HS-27A (cell line): Measurements from ENCODE around the gene RAB9B.
"Not testable (repeated sequence)": the region's sequence is repeated elsewhere in the genome, so short reads cannot be mapped to it uniquely, and the experiment has no call there.

ENCODE experiments used
- DNase-seq: peaks from one replicate; pipeline ENCODE4 v3.0.0-alpha.2; 2012; ENCODE audit warnings: low read depth, missing footprints

Gene RAB9B, protein sequence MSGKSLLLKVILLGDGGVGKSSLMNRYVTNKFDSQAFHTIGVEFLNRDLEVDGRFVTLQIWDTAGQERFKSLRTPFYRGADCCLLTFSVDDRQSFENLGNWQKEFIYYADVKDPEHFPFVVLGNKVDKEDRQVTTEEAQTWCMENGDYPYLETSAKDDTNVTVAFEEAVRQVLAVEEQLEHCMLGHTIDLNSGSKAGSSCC

DNA sequence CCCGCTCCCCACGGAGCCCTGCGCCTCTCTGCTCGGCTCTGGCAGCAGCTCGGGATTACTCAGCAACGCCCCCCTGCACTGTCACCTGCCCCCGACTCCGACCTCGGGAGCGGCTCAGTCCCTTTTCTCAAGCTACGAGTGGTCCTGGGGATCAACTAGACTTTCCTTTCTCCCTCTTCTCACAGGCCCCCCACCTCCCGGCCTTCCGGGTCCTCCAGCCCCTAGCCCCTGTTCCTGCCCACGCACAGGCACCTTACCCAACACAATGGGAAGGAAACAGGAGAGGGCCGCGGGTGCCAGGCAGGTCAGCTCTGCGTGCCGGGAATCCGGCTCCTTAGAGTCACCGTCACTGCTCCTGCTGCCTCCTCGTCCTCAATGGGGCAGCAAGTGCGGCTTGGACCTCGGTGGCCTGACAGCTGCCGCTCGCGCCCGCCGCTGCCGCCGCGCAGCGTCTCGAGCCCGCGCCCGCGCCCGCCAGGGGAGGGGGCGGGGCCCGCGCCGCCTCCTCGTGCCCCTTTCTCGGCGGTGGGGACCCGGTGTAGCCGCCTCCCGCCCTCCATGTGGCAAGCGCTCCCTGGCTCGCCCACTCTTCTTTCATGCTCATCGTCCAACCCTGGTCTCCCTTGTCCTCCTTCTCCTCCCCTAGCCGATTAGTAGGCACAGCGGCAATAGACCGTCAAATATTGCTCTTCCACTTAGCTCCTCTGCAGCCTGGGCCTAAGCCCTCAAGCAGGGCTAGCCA, at the start of gene RAB9B:
Gene RAB9B (minus strand): TSS at position 455 of the 742 bp plus-strand sequence. CDS start 6,473 bp downstream, outside the sequence.
- no peak for DNase-seq

DNA sequence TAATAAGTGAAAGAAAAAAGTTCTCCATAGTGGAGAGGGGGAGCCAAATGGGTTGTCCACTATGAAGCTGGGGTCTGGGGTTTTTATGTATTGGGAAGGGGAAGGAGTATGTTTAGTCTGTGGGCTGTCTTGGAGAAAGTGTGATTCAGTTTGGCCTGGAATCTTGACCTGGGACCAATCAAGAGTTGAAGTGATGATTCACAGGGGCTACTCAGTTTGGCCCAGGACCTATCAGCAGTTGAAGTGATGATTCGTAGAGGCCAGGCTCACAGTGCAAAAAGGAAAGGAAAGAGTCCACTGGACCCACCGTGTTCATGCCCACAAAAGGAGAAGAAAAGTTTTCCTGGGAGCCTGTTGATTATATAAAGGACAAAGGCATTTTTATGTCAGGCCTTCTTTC, 47.3 kb upstream of the RAB9B start:
- peak; percentile 53 for DNase-seq

DNA sequence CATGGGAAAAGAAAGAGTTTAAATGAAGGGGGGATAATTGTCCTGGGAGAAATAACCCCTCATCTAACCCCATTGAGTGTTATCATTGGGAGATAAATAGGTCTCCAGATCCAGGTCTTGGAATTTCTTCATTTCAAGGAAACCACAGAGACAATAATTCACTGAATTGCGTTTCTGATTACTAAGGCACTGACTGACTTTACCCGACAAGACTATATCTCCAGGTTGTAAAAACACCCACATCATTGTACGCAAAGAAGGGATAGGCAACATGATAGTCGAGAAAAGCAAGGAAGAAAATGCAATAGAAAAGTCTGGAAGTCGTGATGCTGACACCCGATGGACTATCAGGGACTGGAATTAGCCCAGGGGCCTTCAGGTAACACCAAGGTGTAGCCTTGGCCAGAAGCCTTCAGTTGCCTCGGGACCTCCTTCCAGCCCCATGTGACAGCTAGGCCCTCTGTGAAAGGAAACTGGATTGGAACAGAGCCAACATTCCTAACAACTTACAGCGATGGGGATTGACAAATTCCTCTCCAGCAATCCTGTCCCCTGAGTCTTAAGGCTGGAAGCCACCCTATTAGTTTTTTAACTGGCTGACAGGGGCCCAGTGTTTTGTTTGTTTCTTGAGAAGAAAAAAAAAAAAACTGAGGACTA, 46.5 kb upstream of the RAB9B start:
- peak; percentile 81 for DNase-seq

DNA sequence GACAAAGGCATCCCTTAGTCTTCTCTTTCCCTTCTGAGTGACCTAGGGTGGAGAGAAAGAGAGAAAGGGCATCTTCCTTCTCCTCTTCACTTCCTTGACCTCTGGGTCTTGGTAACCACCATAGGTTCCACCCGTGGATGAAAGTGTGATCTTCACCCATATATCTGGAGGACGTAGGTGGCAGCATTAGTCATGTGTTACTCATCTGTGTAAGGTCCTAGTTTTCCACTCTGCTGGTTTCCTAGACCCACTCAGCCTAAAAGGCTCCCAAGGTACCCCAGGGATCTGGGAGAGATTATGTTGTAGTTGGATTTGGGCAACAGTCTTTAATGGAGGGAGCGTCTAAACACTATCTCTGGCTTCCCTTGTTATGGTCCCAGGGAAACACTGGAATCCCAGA, 45.5 kb upstream of the RAB9B start:
- no peak for DNase-seq

DNA sequence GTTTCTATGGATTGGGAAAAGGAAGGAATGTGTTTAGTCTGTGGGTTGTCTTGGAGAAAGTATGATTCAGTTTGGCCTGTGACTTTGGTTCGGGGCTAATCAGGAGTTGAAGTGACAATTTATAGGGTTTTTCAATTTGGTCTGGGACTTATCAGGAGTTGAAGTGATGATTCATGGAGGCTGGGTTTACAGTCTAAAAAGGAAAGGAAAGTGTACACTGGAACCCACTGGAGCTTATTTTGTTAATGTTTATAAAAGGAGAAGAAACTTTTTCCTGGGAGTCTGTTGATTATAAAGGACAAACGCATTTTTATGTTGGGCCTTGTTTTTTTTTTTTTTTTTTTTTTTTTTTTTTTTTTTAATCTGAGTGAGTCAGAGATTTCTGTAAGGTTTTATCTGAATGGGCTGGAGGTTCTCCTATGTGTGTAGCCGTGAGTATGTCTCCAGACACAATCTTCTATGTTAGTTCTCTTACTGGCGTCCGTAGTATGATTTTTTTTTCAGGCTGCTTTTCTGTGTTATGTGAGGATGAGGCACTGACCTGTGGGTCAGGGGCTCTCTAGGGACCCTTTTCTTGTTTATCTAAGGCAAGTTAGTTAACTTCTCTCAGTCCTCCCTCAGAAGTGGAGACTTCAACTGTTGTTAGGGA, 33.0 kb upstream of the RAB9B start:
- no peak for DNase-seq

DNA sequence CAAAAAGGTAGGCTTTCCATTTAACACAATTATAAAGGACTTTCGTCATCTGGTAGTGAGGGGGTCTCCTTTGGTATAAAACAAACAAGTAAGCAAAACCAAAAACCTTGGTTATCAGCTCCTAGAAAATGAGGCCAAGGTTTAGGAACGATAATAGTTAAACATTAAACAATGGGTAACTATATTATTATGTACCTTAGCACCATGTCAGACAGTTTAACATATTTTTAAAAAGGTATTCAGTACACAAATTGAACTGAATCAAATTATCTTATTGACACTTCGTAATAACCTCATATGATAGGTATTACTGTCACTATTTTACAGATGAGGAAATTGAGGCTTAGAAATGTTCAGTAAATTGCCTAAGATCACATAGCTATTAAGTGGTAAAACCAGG, 32.1 kb upstream of the RAB9B start:
- DNase-seq = no peak

DNA sequence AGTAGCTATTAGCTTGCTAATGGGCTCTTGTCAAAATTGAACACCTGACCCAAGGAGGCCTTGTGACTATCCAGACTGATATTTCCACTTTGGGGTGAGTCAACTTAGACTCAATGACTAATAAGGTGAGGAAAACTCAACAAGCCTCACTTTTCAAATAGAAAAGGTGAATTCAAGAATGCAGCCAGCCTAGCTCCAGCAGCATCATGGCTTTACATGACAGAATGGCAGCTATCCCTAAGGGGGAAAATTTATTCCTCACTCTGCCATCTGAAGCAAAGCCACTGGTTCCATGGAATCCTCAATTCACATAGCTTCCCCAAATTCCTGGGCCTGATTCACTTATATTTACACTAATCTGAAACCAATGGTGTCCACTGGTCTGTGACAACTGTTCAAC, 29.1 kb upstream of the RAB9B start:
- DNase-seq = no peak

DNA sequence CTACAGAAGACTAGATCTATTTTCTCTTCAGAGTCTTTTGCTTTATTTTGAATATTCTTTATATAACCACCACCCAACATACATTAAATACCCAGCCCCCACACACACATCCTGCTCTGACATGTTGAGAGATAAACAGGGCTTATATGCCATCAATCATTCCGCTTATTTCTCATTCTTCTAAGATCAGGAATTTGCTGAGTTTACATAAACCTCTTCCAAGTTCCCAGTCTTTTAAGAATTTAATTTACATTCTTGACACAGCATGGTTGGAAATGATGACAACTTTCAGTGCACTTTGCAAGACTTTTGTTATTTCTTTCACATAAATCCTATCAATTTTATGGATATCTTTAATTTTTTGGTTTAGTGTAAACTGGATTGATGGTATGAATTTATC, 17.5 kb upstream of the RAB9B start:
- no peak for DNase-seq

DNA sequence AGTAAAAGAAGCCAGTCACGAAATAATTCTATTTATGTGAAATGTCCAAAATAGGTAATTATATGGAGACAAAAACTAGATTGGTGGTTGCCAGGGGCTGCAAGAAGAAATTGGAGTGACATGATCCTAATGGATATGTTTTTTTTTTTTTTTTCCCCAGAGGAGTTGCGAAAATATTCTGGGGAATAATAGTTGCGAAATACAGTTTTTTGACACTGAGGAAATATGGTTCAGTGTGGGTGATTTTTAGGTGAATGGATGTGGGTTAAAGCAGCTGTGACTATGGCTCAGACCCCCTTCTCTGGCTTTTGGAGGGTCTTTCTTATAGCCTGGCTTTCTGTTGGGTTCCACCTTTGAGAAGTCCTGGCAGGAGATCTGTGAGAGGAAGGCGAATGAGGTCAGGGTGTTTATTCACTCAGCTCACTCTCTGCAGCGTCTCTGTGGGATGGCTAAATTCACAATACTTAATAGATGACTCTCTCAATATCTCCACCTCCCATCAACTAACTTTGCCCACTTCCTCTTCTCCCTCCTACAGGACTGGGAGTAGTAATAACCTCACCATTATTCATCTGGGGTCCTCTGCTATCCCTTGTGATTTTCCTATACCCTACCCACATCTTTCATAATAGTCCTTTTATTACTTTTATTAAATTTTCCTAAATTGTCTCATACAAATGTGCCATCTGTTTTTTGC, 15.3 kb upstream of the RAB9B start:
- DNase-seq = no peak

DNA sequence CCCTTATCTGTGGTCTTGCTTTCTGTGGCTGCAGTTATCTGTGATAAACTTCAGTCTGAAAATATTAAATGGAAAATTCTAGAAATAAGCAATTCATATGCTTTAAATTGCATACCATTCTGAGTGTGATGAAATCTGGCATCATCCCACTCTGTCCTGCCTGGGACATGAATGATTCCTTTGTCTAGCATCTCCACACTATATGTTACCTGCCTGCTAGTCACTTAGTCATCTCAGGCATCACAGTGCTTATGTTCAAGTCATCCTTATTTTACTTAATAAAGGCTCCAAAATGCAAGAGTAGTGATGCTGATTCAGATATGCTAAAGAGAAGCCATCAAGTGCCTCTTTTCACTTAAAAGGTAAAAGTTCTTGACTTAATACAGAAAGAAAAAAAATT, 14.3 kb upstream of the RAB9B start:
- DNase-seq = no peak

DNA sequence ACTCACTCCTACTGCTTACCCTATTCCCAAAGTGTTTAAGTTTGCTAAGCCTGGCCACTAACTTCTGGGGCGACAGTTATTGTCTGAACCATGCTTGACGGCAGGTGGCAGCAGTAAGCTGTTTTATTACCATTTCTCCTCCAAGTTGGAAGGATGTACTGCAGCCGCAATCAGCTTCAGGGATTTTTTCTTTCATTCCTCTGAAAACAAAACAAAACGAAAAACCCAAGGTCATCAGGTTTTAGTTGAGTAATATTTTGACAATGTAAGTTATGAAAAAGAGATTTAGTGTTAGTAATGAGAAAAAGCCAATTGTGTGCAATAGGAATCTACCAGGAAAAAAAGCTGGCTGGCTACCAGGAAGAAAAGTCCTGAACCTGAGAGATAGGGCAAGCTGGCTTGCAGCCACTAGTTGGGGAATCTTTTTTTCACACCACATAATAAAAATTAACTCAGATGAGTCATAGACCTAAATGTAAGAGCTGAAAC, 13.2 kb upstream of the RAB9B start:
- peak; percentile 66 for DNase-seq

DNA sequence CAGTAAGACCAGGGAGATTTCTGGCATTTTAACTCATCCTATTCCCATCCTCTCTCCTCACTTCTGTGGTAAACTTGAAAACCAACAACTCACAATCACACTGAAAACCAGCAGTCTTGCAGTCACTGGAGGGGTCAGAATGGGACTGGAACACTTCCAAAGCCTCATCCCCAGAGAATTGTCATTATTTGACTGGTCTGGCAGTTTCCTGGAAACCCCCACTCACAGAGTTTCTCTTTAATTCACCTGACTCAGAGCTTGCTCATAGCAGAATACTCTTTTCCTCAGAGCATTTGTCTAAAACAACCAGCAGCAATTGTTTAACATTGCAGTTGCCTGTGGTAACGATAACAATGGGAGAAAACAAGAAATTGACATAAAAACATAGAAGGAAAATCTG, 7.3 kb upstream of the RAB9B start:
- no peak for DNase-seq

DNA sequence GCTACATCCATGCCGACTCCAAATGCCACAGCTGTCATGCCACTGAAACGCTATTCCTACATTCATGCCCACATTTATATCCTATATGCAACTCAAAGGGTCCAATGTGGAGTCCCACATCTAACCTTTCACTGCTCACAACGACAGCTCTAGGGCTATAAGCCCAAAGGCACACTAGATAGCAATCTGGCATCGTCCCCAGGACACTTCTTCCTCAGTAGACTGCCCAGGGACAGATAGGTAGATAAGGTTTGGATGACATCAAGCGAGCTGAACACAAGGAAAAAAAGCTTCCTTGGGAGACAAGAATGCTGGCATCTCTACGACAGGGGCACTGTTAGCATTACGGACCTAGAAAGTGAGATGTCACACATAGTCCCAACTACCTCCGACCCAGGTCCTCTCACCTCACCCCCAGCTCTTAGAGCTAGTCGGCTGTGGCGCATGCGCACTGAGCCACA, 685 bp downstream of the RAB9B start:
- DNase-seq = no peak

DNA sequence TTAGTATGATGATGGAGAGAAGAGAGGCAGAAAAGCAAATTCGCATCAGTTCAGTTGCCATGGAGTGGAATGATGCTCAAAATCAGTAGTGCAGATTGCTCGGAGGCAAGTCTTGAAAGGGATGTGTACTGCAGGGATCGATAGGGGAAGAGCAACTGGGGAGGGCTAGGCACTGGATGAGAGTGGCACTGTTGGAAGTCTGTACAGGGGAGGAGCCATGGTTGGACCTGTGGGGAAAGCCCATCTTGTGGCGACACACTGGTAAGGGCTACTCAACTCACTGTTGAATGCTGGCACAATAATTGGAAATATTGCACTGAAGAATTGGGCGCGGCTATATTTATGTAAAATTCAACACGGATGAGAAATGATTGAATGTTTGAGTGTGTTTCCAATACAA, 1.2 kb downstream of the RAB9B start:
- DNase-seq = no peak

DNA sequence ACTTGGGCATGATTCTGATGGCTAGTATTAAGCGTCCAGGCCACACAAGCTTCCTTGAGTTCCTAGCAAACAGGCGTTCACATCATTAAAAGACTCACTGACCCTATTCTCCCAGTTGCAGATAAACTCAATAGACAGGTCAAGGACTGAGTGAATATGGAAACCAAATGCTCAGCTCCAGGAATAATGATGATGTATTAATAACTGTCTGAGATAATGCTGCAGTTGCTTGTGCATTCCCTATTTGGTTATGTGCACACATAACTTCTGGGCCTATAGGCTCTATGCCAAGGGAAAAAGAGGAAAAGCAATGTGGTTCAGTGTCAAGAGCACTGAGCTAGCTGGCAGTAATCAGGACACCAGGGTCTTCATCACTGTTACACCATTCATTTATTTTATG, 3.5 kb downstream of the RAB9B start:
- no peak for DNase-seq

DNA sequence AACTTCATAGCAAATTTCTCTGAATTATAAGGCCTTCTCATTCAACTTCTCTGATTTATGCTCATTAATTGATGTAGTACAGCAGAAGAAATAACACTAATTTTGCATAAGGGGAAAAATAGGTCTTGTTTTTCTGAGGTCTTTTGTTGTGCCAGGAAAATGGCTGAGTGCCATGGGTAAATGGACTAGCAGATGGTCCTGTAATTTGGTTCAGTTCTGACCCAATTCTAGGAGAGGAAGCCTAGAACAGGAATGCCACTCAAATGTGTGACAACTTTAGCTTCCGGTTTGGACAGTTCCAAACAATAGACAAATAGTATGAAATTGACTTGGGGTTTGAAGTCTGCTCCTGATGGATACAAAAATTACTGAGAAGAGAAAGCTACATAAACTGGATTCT, 6.2 kb downstream of the RAB9B start:
- DNase-seq = no peak

DNA sequence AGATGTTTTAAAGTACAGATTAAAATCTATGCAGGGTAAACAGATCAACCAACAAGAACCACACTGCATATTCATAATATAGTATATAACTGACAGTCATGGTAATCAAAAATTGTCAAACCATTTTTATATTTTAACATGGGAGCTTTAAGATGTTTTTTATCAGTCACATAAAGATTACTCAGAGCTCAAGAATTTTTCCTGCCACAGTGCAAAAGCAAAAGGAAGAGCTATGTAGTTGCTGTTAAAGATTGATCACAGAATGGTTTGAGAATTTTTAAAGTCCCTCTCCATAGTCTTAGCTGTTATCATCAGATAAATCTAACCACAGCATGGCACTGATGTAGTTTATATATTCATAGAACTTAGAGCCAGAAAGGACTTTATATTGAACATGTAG, 8.5 kb downstream of the RAB9B start:
- DNase-seq = no peak

DNA sequence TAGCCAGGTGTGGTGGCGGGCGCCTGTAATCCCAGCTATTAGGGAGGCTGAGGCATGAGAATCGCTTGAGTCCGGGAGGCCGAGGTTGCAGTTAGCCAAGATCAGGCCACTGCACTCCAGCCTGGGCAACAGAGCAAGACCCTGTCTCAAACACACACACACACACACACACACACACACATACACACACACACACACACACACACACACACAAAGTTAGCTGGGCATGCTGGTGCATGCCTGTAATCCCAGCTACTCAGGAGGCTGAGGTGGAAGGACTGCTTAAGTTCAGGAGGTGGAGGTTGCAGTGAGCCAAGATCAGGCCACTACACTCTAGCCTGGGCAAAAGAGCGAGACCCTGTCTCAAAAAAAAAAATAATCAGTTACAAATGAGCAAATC, 11.3 kb downstream of the RAB9B start:
- not testable (repeated sequence) for DNase-seq

DNA sequence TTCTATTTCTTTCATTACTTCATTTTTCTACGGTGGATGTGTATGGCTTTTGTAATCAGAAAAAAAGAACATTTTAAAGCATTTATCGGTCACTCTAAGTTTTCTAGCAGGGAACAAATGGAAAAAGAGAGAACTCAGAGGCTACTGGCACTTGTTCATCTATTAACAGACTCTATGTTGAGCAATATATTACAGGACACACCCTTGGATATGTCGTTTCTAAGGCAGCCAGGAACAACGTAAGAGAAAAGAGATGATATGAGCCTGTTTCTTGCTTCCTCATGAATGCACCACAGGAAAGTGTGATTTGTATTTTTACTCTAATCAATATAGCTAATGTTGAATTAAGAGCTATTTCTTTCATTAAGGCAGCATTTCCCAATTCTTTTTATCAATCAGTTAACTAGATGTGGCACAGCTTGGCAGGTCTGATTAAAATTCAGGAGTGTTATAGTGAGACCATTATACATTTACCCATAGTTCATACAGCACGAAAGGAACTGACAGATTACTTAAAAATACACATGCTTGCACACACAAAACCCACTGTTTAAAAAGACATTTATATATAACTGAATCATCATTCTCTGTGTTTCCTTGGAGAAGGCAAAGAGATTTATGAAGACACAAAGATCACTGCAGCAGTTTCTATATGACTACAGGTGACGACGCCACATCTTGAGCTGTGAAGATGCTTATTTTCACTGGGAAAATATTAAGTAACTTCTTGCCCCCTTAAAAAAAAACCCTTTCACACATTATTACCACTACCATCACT, 13.0 kb downstream of the RAB9B start:
- DNase-seq = no peak

DNA sequence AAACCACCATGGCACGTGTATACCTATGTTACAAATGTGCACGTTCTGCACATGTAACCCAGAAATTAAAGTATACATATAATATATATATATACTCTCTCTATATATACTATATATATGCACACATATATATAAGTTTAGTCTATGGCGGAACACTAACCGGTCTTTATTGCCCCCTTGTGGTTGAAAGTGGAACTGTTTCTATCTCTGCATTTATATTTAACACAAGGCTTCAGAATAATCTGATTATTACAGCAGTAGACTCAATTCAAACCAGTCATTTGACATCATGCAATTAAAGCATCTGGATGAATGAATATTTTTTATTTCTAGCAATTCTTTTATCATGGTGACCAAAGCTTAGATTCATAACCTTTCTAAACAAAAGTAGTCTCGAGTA, 14.6 kb downstream of the RAB9B start:
- DNase-seq = peak; percentile 22

DNA sequence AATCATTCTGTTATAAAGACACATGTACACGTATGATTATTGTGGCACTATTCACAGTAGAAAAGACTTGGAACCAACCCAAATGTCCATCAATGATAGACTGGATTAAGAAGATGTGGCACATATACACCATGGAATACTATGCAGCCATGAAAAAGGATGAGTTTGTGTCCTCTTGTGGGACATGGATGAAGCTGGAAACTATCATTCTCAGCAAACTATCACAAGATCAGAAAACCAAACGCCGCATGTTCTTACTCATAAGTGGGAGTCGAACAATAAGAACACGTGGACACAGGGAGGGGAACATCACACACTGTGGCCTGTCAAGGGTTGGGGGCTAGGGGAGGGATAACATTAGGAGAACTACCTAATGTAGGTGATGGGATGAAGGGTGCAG, 15.0 kb downstream of the RAB9B start:
- DNase-seq = not testable (repeated sequence)
